ENCODE results near the gene BAIAP2. TPM values are rescaled to one million over a fixed set of nuclear protein-coding genes. Genes with fewer than 3 reads are reported as not detected.

Gene BAIAP2
- total and polyA plus RNA-seq, 2 donors from 2014 or later = 44.5 to 45.8 TPM

DNA sequence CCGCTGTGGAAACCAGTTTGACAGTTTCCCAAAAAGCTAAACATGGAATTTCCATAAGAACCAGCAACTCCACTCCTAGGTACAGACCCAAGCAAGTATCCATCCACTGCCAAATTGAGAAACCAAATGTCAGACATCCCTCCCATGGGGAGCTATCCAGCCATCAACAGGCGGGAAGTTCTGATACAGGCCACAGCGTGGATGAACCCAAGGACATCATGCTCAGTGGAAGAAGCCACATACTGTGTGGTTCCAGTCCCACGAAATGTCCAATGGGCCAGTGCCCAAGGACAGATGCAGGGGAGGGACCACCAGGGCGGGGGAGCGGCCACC lies 12.6 kb upstream of the BAIAP2 start:
- FAIRE-seq (no peak), DNase-seq (peak in 1 of 5 donors; percentile 24)
- H3K4me3 ChIP-seq (ENCODE audit: low read length in 3 of 3) = no peak overlapping the region
- peaks cover 0 to 18% (median 0%) of the 10 kb centered on the region in 3 donors for H3K4me1 ChIP-seq (ENCODE audit: control insufficient read depth in 2 of 3, insufficient read depth in 2 of 3, low read depth in 1 of 3, low read length in 3 of 3)
- intact Hi-C loops (cut with DNase I) = no loop called here
- TF ChIP-seq, protein P1, sequence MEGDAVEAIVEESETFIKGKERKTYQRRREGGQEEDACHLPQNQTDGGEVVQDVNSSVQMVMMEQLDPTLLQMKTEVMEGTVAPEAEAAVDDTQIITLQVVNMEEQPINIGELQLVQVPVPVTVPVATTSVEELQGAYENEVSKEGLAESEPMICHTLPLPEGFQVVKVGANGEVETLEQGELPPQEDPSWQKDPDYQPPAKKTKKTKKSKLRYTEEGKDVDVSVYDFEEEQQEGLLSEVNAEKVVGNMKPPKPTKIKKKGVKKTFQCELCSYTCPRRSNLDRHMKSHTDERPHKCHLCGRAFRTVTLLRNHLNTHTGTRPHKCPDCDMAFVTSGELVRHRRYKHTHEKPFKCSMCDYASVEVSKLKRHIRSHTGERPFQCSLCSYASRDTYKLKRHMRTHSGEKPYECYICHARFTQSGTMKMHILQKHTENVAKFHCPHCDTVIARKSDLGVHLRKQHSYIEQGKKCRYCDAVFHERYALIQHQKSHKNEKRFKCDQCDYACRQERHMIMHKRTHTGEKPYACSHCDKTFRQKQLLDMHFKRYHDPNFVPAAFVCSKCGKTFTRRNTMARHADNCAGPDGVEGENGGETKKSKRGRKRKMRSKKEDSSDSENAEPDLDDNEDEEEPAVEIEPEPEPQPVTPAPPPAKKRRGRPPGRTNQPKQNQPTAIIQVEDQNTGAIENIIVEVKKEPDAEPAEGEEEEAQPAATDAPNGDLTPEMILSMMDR (IDR thresholded peaks at IDR 0.05; ENCODE audit: borderline replicate concordance, extremely low read depth, insufficient read depth) = no peak
- H3K36me3 ChIP-seq (ENCODE audit: control insufficient read depth in 2 of 3, insufficient read depth in 3 of 3, low read length in 3 of 3) = no peaks in the 10 kb centered on the region
- no peak overlapping the region for H3K9ac ChIP-seq (ENCODE audit: low read length in 3 of 3)
- H3K9me3 ChIP-seq (ENCODE audit: control insufficient read depth in 2 of 3, insufficient read depth in 1 of 3, low read length in 3 of 3) = no peaks in the 10 kb centered on the region
- no peaks in the 10 kb centered on the region for H3K27me3 ChIP-seq (ENCODE audit: control insufficient read depth, insufficient read depth, low read length)
- no peak overlapping the region for H3K27ac ChIP-seq (ENCODE audit: low read depth in 2 of 2, low read length in 2 of 2)

DNA sequence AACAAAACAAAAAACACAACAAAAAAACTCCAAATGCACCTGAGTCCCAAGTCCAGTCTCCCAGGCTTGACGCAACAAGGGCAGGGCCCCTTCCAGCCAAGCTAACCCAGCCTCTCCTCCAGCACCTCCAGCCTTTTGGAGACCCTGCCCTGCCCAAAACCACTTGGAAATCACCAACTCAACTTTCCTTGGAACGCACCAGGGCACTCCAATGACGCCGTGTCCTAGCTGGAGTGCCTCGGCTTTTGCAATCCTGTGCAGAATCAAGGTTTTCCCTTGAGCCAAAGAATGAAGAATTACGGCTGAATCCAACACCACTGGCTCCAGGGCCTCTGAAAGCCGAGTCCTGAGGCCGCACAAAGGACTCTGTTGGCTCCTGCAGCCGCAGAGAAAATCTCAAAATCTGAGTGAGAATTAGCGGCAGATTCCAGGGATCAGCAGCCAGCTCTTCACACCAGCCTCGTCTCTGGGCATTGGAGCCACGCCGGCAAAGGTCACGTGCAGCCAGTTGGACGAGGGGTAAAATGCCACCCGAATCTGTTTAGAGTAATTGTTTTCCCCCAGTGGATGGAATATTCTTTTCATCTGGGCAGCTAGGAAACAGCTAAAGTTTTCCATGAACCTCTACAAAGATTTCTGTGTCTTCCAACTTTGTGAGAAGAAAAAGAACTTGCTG lies 9.7 kb upstream of the BAIAP2 start:
- intact Hi-C loops (cut with DNase I) = no loop called here
- peaks cover 0 to 19% (median 5%) of the 10 kb centered on the region in 3 donors for H3K4me1 ChIP-seq (ENCODE audit: control insufficient read depth in 2 of 3, insufficient read depth in 2 of 3, low read depth in 1 of 3, low read length in 3 of 3)
- no peak for FAIRE-seq
- peak in 1 of 5 donors; percentile 44 for DNase-seq
- H3K9me3 ChIP-seq (ENCODE audit: control insufficient read depth in 2 of 3, insufficient read depth in 1 of 3, low read length in 3 of 3) = no peaks in the 10 kb centered on the region
- H3K9ac ChIP-seq (ENCODE audit: low read length in 3 of 3) = no peak overlapping the region
- H3K27me3 ChIP-seq (ENCODE audit: control insufficient read depth, insufficient read depth, low read length) = no peaks in the 10 kb centered on the region
- no peak overlapping the region for H3K27ac ChIP-seq (ENCODE audit: low read depth in 2 of 2, low read length in 2 of 2)
- H3K4me3 ChIP-seq (ENCODE audit: low read length in 3 of 3) = no peak overlapping the region
- H3K36me3 ChIP-seq (ENCODE audit: control insufficient read depth in 2 of 3, insufficient read depth in 3 of 3, low read length in 3 of 3) = no peaks in the 10 kb centered on the region
- TF ChIP-seq, protein P1 (IDR thresholded peaks at IDR 0.05; ENCODE audit: borderline replicate concordance, extremely low read depth, insufficient read depth) = no peak

DNA sequence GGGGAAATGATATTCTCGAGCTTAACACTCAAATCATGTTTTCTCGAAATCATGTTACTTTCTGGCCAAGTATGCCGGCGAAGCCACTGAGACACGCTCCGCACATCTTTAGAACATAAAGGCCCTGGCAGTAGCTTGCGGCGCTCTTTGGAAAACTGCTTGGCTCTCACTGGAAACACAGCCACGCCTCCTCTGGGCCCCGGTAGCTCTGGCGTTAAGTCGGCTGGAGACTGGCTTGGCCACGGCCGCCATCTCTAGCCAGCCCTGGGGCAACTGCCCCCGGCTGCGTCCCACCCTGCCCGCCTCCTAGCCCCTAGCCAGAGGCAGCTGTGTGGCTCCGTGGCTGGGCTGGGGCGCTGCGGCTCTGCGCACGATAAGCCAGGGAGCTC lies 9.2 kb upstream of the BAIAP2 start:
- no peaks in the 10 kb centered on the region for H3K27me3 ChIP-seq (ENCODE audit: control insufficient read depth, insufficient read depth, low read length)
- H3K9me3 ChIP-seq (ENCODE audit: control insufficient read depth in 2 of 3, insufficient read depth in 1 of 3, low read length in 3 of 3) = no peaks in the 10 kb centered on the region
- no peaks in the 10 kb centered on the region for H3K36me3 ChIP-seq (ENCODE audit: control insufficient read depth in 2 of 3, insufficient read depth in 3 of 3, low read length in 3 of 3)
- peak in 1 of 5 donors; percentile 61 for DNase-seq
- intact Hi-C loops (cut with DNase I) = no loop called here
- TF ChIP-seq, protein P1 (IDR thresholded peaks at IDR 0.05; ENCODE audit: borderline replicate concordance, extremely low read depth, insufficient read depth) = no peak
- peaks cover 0 to 22% (median 5%) of the 10 kb centered on the region in 3 donors for H3K4me1 ChIP-seq (ENCODE audit: control insufficient read depth in 2 of 3, insufficient read depth in 2 of 3, low read depth in 1 of 3, low read length in 3 of 3)
- no peak for FAIRE-seq
- H3K27ac ChIP-seq (ENCODE audit: low read depth in 2 of 2, low read length in 2 of 2) = no peak overlapping the region
- no peak overlapping the region for H3K4me3 ChIP-seq (ENCODE audit: low read length in 3 of 3)
- no peak overlapping the region for H3K9ac ChIP-seq (ENCODE audit: low read length in 3 of 3)

Data from kidney (tissue), 14 donors.